ENCODE results near the gene UBA7.
A peak's percentile ranks its signal among the peaks of the same experiment; 100 is the strongest.

Gene UBA7

GRCh38 chr3:49813497-49814174, at the start of gene UBA7:
TSS of gene UBA7 (minus strand) at chr3:49813953. CDS start at chr3:49813787, 166 bp downstream.
- DNase-seq (ENCODE audit: extremely low read depth, low read depth), result no peak

DNA sequence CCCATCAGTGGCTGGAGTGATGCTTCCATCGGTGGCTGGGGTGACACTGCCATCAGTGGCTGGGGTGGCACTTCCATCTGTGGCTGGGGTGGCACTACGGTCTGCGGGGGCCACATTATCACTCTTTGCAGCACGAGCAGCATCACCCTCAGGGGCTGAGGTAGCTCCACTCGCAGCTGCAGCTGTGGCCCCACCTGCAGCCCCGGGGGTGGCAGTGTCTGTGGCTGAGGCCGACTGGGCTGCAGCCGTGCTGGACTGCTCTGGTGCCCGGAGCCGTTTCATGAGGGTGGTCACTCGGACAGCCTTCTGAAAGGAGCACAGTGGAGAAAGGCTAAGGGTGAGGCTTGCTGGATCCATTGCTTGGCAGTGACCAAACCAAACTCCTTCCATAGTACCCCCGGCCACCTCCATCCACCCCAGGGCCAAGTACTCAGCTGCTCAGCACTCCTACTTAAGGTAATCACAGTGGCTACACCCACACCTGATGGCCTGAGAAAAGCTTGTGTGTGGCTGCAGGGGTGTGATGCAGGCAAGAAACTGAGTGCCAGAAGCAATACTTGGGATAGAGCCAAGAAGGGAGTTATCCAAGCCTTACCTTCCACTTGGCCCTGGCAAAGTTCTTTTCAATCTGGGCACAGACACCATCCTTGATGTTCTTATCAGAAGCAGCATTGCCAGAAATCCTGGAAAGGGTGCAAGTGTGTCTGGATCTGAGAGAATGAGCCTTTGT, 46.0 kb upstream of the UBA7 start:
- no peak for DNase-seq (ENCODE audit: extremely low read depth, low read depth)
- TF ChIP-seq, protein P1, sequence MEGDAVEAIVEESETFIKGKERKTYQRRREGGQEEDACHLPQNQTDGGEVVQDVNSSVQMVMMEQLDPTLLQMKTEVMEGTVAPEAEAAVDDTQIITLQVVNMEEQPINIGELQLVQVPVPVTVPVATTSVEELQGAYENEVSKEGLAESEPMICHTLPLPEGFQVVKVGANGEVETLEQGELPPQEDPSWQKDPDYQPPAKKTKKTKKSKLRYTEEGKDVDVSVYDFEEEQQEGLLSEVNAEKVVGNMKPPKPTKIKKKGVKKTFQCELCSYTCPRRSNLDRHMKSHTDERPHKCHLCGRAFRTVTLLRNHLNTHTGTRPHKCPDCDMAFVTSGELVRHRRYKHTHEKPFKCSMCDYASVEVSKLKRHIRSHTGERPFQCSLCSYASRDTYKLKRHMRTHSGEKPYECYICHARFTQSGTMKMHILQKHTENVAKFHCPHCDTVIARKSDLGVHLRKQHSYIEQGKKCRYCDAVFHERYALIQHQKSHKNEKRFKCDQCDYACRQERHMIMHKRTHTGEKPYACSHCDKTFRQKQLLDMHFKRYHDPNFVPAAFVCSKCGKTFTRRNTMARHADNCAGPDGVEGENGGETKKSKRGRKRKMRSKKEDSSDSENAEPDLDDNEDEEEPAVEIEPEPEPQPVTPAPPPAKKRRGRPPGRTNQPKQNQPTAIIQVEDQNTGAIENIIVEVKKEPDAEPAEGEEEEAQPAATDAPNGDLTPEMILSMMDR (IDR thresholded peaks at IDR 0.05; ENCODE audit: low read depth, low read length), result no peak

More at GRCh38 chr3:49813497-49814174, at the start of gene UBA7:
- TF ChIP-seq, protein P1 (IDR thresholded peaks at IDR 0.05; ENCODE audit: low read depth, low read length), result no peak

DNA sequence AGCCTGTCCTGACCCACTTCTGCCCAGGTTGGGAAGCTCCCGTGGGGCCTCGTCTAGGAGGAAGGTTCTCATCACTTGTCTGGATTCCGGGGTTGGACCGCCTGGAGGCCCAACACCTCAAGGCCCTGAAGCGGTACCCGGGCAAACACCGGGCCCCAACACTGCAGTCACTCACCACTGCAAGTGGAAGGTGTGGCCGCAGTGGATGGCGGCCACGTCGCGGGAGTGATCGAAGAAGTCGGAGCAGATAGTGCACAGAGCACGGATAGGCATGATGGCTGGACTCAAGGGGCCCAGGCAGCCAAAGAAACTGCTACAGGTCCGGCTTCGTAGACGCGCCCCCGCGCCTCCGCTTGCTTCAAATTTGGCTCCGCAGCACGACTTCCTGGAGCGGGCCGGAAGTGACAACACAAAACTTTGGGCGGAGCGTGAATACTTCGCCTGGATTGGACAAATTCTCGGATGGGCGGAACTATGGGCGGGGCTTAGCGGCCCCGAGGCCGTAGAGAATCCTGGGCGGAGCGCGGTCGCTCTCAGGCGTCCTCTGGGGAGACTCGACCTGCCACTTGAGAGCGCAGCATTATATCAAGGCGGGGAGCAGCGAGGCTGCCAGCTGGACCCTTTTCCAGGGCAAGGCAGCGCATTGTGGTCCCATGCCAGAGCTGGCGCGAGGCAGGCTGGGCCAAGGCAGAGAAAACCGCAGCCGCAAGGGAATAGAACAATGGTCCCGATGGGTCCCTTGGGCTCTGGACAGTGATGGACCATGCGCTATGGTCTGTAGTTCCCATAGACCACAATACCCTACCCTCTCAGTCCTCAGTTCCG, 42.6 kb upstream of the UBA7 start, which contains the start of gene TRAIP:
TRAIP (minus strand) TSS at position 384 of the 825 bp plus-strand sequence; CDS start at position 273, 111 bp downstream.
- TF ChIP-seq, protein P1 (IDR thresholded peaks at IDR 0.05; ENCODE audit: low read depth, low read length), result no peak
- DNase-seq (ENCODE audit: extremely low read depth, low read depth), result peak; percentile 67

- TF ChIP-seq, protein P1 (IDR thresholded peaks at IDR 0.05; ENCODE audit: low read depth, low read length), result no peak
- DNase-seq (ENCODE audit: extremely low read depth, low read depth), result no peak
Observed at GRCh38 chr3:49855662-49856061, 41.9 kb upstream of the UBA7 start.

GRCh38 chr3:49845694-49846093, 31.9 kb upstream of the UBA7 start:
- TF ChIP-seq, protein P1 (IDR thresholded peaks at IDR 0.05; ENCODE audit: low read depth, low read length), result no peak
- no peak for DNase-seq (ENCODE audit: extremely low read depth, low read depth)

- TF ChIP-seq, protein P1 (IDR thresholded peaks at IDR 0.05; ENCODE audit: low read depth, low read length), result no peak
- DNase-seq (ENCODE audit: extremely low read depth, low read depth), result no peak
Observed at GRCh38 chr3:49844464-49845183, 30.9 kb upstream of the UBA7 start.

Data from AG09319 (cell line).